ENCODE results near the gene RPL37A. TPM values are rescaled to one million over a fixed set of nuclear protein-coding genes. Genes with fewer than 3 reads are reported as not detected.

The RPL37A gene
- total RNA-seq, 2 donors from 2014 or later, result 2,589 to 2,765 TPM

- no peaks in the 10 kb centered on the region for H3K27me3 Mint-ChIP-seq (ENCODE audit: insufficient read depth)
- no peak for DNase-seq
- 97% methylated on average over 3 of the region's 3 CpGs; no CpG with 5 or more reads in 1 of the 2 experiments for WGBS, 2 experiments (ENCODE audit: insufficient coverage in 1 of 2, insufficient read length in 1 of 2)
- Histone ChIP-seq H3K9ac (ENCODE audit: extremely low read depth, low read length, poor library complexity, severe bottlenecking) (no peak overlapping the region), H3K27me3 (ENCODE audit: control insufficient read depth, insufficient read depth, low read length, poor library complexity, severe bottlenecking) (no peaks in the 10 kb centered on the region), H3K4me3 (ENCODE audit: low read length) (no peak overlapping the region), H3K9me3 (ENCODE audit: control insufficient read depth, low read length) (no peaks in the 10 kb centered on the region), H3K27ac (ENCODE audit: low read depth, low read length) (no peak overlapping the region), H3K4me1 (ENCODE audit: control insufficient read depth, insufficient read depth, low read length) (peaks cover 5% of the 10 kb centered on the region), H3K36me3 (ENCODE audit: control insufficient read depth, insufficient read depth, low read length) (peaks cover 49% of the 10 kb centered on the region)
- H3K36me3 Mint-ChIP-seq (ENCODE audit: low read depth), result peaks cover 38% of the 10 kb centered on the region
- H3K9me3 Mint-ChIP-seq, result no peaks in the 10 kb centered on the region
- H3K4me1 Mint-ChIP-seq, result no peaks in the 10 kb centered on the region
- no peak for TF ChIP-seq CTCF (conservative IDR thresholded peaks at IDR 0.05)
- H3K4me3 Mint-ChIP-seq, result no peak overlapping the region
- no peak overlapping the region for H3K27ac Mint-ChIP-seq
Observed at GRCh38 chr2:216473187-216473586, 25.5 kb upstream of the RPL37A start.

GRCh38 chr2:216474925-216475670 lies 23.5 kb upstream of the RPL37A start:
- 96% methylated on average over 12 of the region's 12 CpGs for WGBS, 2 experiments (ENCODE audit: insufficient coverage in 1 of 2, insufficient read length in 1 of 2)
- Mint-ChIP-seq H3K27ac (no peak overlapping the region), H3K4me3 (no peak overlapping the region), H3K36me3 (ENCODE audit: low read depth) (peaks cover 42% of the 10 kb centered on the region), H3K9me3 (no peaks in the 10 kb centered on the region), H3K4me1 (no peaks in the 10 kb centered on the region), H3K27me3 (ENCODE audit: insufficient read depth) (no peaks in the 10 kb centered on the region)
- H3K9me3 ChIP-seq (ENCODE audit: control insufficient read depth, low read length), result no peaks in the 10 kb centered on the region
- no peak overlapping the region for H3K9ac ChIP-seq (ENCODE audit: extremely low read depth, low read length, poor library complexity, severe bottlenecking)
- no peak overlapping the region for H3K4me3 ChIP-seq (ENCODE audit: low read length)
- H3K4me1 ChIP-seq (ENCODE audit: control insufficient read depth, insufficient read depth, low read length), result peaks cover 5% of the 10 kb centered on the region
- no peak for TF ChIP-seq CTCF (conservative IDR thresholded peaks at IDR 0.05)
- peaks cover 55% of the 10 kb centered on the region for H3K36me3 ChIP-seq (ENCODE audit: control insufficient read depth, insufficient read depth, low read length)
- no peak overlapping the region for H3K27ac ChIP-seq (ENCODE audit: low read depth, low read length)
- no peak for DNase-seq
- no peaks in the 10 kb centered on the region for H3K27me3 ChIP-seq (ENCODE audit: control insufficient read depth, insufficient read depth, low read length, poor library complexity, severe bottlenecking)

GRCh38 chr2:216475767-216476166 lies 22.9 kb upstream of the RPL37A start:
- no peak for TF ChIP-seq CTCF (conservative IDR thresholded peaks at IDR 0.05)
- no peak overlapping the region for H3K9ac ChIP-seq (ENCODE audit: extremely low read depth, low read length, poor library complexity, severe bottlenecking)
- no peaks in the 10 kb centered on the region for H3K9me3 ChIP-seq (ENCODE audit: control insufficient read depth, low read length)
- 92 to 95% methylated on average over 6 of the region's 6 CpGs for WGBS, 2 experiments (ENCODE audit: insufficient coverage in 1 of 2, insufficient read length in 1 of 2)
- H3K4me3 ChIP-seq (ENCODE audit: low read length), result no peak overlapping the region
- DNase-seq, result no peak
- no peaks in the 10 kb centered on the region for H3K9me3 Mint-ChIP-seq
- H3K4me1 ChIP-seq (ENCODE audit: control insufficient read depth, insufficient read depth, low read length), result peaks cover 5% of the 10 kb centered on the region
- H3K27ac ChIP-seq (ENCODE audit: low read depth, low read length), result no peak overlapping the region
- peaks cover 60% of the 10 kb centered on the region for H3K36me3 ChIP-seq (ENCODE audit: control insufficient read depth, insufficient read depth, low read length)
- H3K27ac Mint-ChIP-seq, result no peak overlapping the region
- no peaks in the 10 kb centered on the region for H3K27me3 Mint-ChIP-seq (ENCODE audit: insufficient read depth)
- H3K4me3 Mint-ChIP-seq, result no peak overlapping the region
- H3K27me3 ChIP-seq (ENCODE audit: control insufficient read depth, insufficient read depth, low read length, poor library complexity, severe bottlenecking), result no peaks in the 10 kb centered on the region
- no peaks in the 10 kb centered on the region for H3K4me1 Mint-ChIP-seq
- H3K36me3 Mint-ChIP-seq (ENCODE audit: low read depth), result peaks cover 38% of the 10 kb centered on the region

Data from endodermal cell (in vitro differentiated cells).